ENCODE data around the gene CACUL1. TPM values are rescaled to one million over a fixed set of nuclear protein-coding genes. Genes with fewer than 3 reads are reported as not detected.

CACUL1 gene
- total and polyA plus RNA-seq, 11 donors: 4.6 to 38.7 (median 23.9) TPM

- H3K27ac ChIP-seq: peak overlapping the region in 1 of 12 donors; percentile 88
- no peak for TF ChIP-seq POLR2A (IDR thresholded peaks at IDR 0.05)
- TF ChIP-seq CTCF (IDR thresholded peaks at IDR 0.05): no peak
Observed at GRCh38 chr10:118793545-118793944, 38.8 kb upstream of the CACUL1 start.

GRCh38 chr10:118792526-118792925 is 37.8 kb upstream of the CACUL1 start:
- ATAC-seq (peak in 3 of 4 donors; percentile 56 to 82 (median 81)), DNase-seq (peak in 3 of 5 donors; percentile 16 to 42 (median 26))
- Histone ChIP-seq H3K4me1 (peaks cover 0 to 22% (median 0%) of the 10 kb centered on the region in 12 donors), H3K9me3 (peaks cover 0 to 7% (median 0%) of the 10 kb centered on the region in 12 donors), H3K27me3 (peaks cover 0 to 4% (median 0%) of the 10 kb centered on the region in 9 donors), H3K4me3 (no peak overlapping the region), H3K27ac (peak overlapping the region in 2 of 12 donors; percentile 26 to 89), H3K36me3 (no peaks in the 10 kb centered on the region)
- TF ChIP-seq POLR2A (IDR thresholded peaks at IDR 0.05) (no peak), CTCF (IDR thresholded peaks at IDR 0.05) (no peak)
- intact Hi-C loops (cut with DNase I): loop anchor here in 1 of 10 donors (10.0 kb wide), 1 partner anchor 68 kb away; no protein-coding TSS in a partner anchor
- 76 to 95% (median 85%) methylated on average over 1 of the region's 1 CpG for WGBS, 4 donors

More at GRCh38 chr10:118793545-118793944, 38.8 kb upstream of the CACUL1 start:
- peak in 2 of 5 donors; percentile 15 to 37 for DNase-seq
- intact Hi-C loops (cut with DNase I): loop anchor here in 1 of 10 donors (10.0 kb wide), 1 partner anchor 69 kb away; no protein-coding TSS in a partner anchor
- Histone ChIP-seq H3K27me3 (peaks cover 0 to 4% (median 0%) of the 10 kb centered on the region in 9 donors), H3K36me3 (no peaks in the 10 kb centered on the region), H3K4me3 (no peak overlapping the region), H3K4me1 (peaks cover 0 to 16% (median 0%) of the 10 kb centered on the region in 12 donors), H3K9me3 (peaks cover 0 to 7% (median 0%) of the 10 kb centered on the region in 12 donors)
- peak in 1 of 4 donors; percentile 50 for ATAC-seq
- WGBS, 4 donors: 88 to 91% (median 90%) methylated on average over 6 of the region's 6 CpGs

GRCh38 chr10:118790058-118790457 is 35.3 kb upstream of the CACUL1 start:
- no peak for ATAC-seq
- peaks cover 0 to 6% (median 0%) of the 10 kb centered on the region in 12 donors for H3K9me3 ChIP-seq
- H3K27ac ChIP-seq: peak overlapping the region in 2 of 12 donors; percentile 27 to 53

More at GRCh38 chr10:118790058-118790457, 35.3 kb upstream of the CACUL1 start:
- Histone ChIP-seq H3K36me3 (no peaks in the 10 kb centered on the region), H3K4me3 (no peak overlapping the region), H3K4me1 (peaks cover 0 to 22% (median 0%) of the 10 kb centered on the region in 12 donors), H3K27me3 (no peaks in the 10 kb centered on the region)
- TF ChIP-seq POLR2A (IDR thresholded peaks at IDR 0.05): no peak
- no peak for TF ChIP-seq CTCF (IDR thresholded peaks at IDR 0.05)
- 80 to 91% (median 87%) methylated on average over 7 of the region's 7 CpGs for WGBS, 4 donors
- intact Hi-C loops (cut with DNase I): loop anchor here in 1 of 10 donors (10.0 kb wide), 1 partner anchor 65 kb away; no protein-coding TSS in a partner anchor
- DNase-seq: no peak

Measured in heart left ventricle (tissue), 16 donors.